ENCODE results near the gene CLSTN3.

- no peak for TF ChIP-seq CTCF (IDR thresholded peaks at IDR 0.05)
- no peak for TF ChIP-seq POLR2A (IDR thresholded peaks at IDR 0.05)
Observed at GRCh38 chr12:7121324-7121723, 8.8 kb upstream of the CLSTN3 start.
